GM23338 (cell line): ENCODE data around the gene MAPK12. TPM values are rescaled to one million over a fixed set of nuclear protein-coding genes. Genes with fewer than 3 reads are reported as not detected.

ENCODE experiments used
- ATAC-seq: fragments of 200-7000 bp; cut with Tn5 transposase; 3 replicates; pipeline ENCODE4 v1.9.1; 2020
- DNase-seq: peaks from one replicate; pipeline ENCODE4 v3.0.0-alpha.2; 2015; ENCODE audit warnings: low spot score
- H2AFZ ChIP-seq: fragments of 200-600 bp; sonication (generic); 2 replicates; pipeline ENCODE4 v1.8.0; 2016; ENCODE audit warnings: antibody characterized with exemption, mild to moderate bottlenecking, moderate library complexity
- H3F3A ChIP-seq: fragments of 200-600 bp; sonication (generic); replicated peaks from 2 replicates; pipeline ENCODE4 v1.8.0; 2017; ENCODE audit warnings: antibody characterized with exemption, mixed run types, low read depth
- H3K27ac ChIP-seq: fragments of 200-600 bp; sonication (generic); 2 replicates; pipeline ENCODE4 v1.6.1; 2016; ENCODE audit warnings: low read depth
- H3K27me3 ChIP-seq: fragments of 200-600 bp; sonication (generic); 2 replicates; pipeline ENCODE4 v1.8.0; 2016; ENCODE audit warnings: mild to moderate bottlenecking, mixed run types, moderate library complexity; ENCODE audit not compliant: insufficient read depth
- H3K36me3 ChIP-seq: fragments of 200-600 bp; sonication (generic); 2 replicates; pipeline ENCODE4 v1.8.0; 2016; ENCODE audit warnings: mild to moderate bottlenecking; ENCODE audit not compliant: insufficient read depth
- H3K4me1 ChIP-seq: fragments of 200-600 bp; sonication (generic); 2 replicates; pipeline ENCODE4 v1.8.0; 2016; ENCODE audit warnings: mild to moderate bottlenecking, moderate library complexity; ENCODE audit not compliant: insufficient read depth
- H3K4me2 ChIP-seq: fragments of 200-600 bp; sonication (generic); 2 replicates; pipeline ENCODE4 v1.7.1; 2017; ENCODE audit warnings: mixed run types
- H3K4me3 ChIP-seq: fragments of 200-600 bp; sonication (generic); 2 replicates; pipeline ENCODE4 v1.6.1; 2016; ENCODE audit warnings: mixed run types
- H3K79me2 ChIP-seq: fragments of 200-600 bp; sonication (generic); replicated peaks from 2 replicates; pipeline ENCODE4 v1.8.0; 2017; ENCODE audit warnings: mild to moderate bottlenecking; ENCODE audit not compliant: insufficient read depth
- H3K9me2 ChIP-seq: fragments of 200-600 bp; sonication (generic); 2 replicates; pipeline ENCODE4 v1.8.0; 2017; ENCODE audit not compliant: insufficient read depth
- H4K20me1 ChIP-seq: fragments of 200-600 bp; sonication (generic); replicated peaks from 2 replicates; pipeline ENCODE4 v1.8.0; 2017; ENCODE audit warnings: mild to moderate bottlenecking; ENCODE audit not compliant: insufficient read depth
- H3K27ac Mint-ChIP-seq: 2 replicates; pipeline ENCODE4 v1.8.0; 2020; ENCODE audit warnings: inconsistent platforms, mild to moderate bottlenecking, moderate library complexity, mixed read lengths
- H3K27me3 Mint-ChIP-seq: 3 replicates; pipeline ENCODE4 v1.8.0; 2022; ENCODE audit warnings: low read depth, mild to moderate bottlenecking, moderate library complexity, mixed read lengths, inconsistent platforms; ENCODE audit not compliant: insufficient read depth, poor library complexity
- H3K36me3 Mint-ChIP-seq: 3 replicates; pipeline ENCODE4 v1.8.0; 2021; ENCODE audit warnings: low read depth, mild to moderate bottlenecking, inconsistent platforms, moderate library complexity, mixed read lengths
- H3K4me1 Mint-ChIP-seq: 3 replicates; pipeline ENCODE4 v1.8.0; 2020; ENCODE audit warnings: mild to moderate bottlenecking, inconsistent platforms, mixed read lengths
- H3K4me3 Mint-ChIP-seq: 3 replicates; pipeline ENCODE4 v1.8.0; 2021; ENCODE audit warnings: moderate library complexity, mild to moderate bottlenecking, inconsistent platforms, mixed read lengths
- H3K9me3 Mint-ChIP-seq: 3 replicates; pipeline ENCODE4 v1.8.0; 2020; ENCODE audit warnings: moderate library complexity, mild to moderate bottlenecking, inconsistent platforms, mixed read lengths
- CREB1 ChIP-seq: fragments of 250-450 bp; sonication (Bioruptor Pico); IDR thresholded peaks from 2 replicates; pipeline ENCODE4 v1.5.0; 2020; ENCODE audit warnings: low read depth, mild to moderate bottlenecking, moderate library complexity
- ETS1 ChIP-seq: IDR thresholded peaks from 2 replicates; pipeline ENCODE4 v1.6.1; 2016; ENCODE audit warnings: antibody characterized with exemption
- EZH2phosphoT487 ChIP-seq: fragments of 200-600 bp; sonication (generic); IDR thresholded peaks from one replicate; pipeline ENCODE4 v1.8.1; 2018; ENCODE audit warnings: antibody characterized with exemption; ENCODE audit not compliant: unreplicated experiment
- JUNB ChIP-seq: IDR thresholded peaks from one replicate; pipeline ENCODE4 v1.6.1; 2016; ENCODE audit warnings: antibody characterized with exemption; ENCODE audit not compliant: unreplicated experiment
- NANOG ChIP-seq: IDR thresholded peaks from 2 replicates; pipeline ENCODE4 v1.6.1; 2016; ENCODE audit warnings: antibody characterized with exemption, borderline replicate concordance
- POLR2AphosphoS5 ChIP-seq: IDR thresholded peaks from 2 replicates; pipeline ENCODE4 v1.6.1; 2016; ENCODE audit warnings: antibody characterized with exemption, low read depth
- REST ChIP-seq: IDR thresholded peaks from one replicate; pipeline ENCODE4 v1.6.1; 2018; ENCODE audit warnings: antibody characterized with exemption; ENCODE audit not compliant: unreplicated experiment
- STAT1 ChIP-seq: IDR thresholded peaks from one replicate; pipeline ENCODE4 v1.6.1; 2016; ENCODE audit warnings: antibody characterized with exemption; ENCODE audit not compliant: unreplicated experiment
- ZNF114 ChIP-seq: fragments of 250-450 bp; sonication (Bioruptor Pico); IDR thresholded peaks from 2 replicates; pipeline ENCODE4 v1.5.0; 2020; ENCODE audit warnings: mild to moderate bottlenecking, moderate library complexity
- ZNF331 ChIP-seq: fragments of 250-450 bp; sonication (Bioruptor Pico); IDR thresholded peaks from 2 replicates; pipeline ENCODE4 v1.5.0; 2020; ENCODE audit warnings: low read depth, mild to moderate bottlenecking, moderate library complexity
- ZNF462 ChIP-seq: fragments of 250-450 bp; sonication (Bioruptor Pico); IDR thresholded peaks from 2 replicates; pipeline ENCODE4 v1.5.0; 2020; ENCODE audit warnings: mild to moderate bottlenecking, moderate library complexity
- polyA plus RNA-seq: library from polyadenylated mRNA; unstranded; fragments of >200 nt; fragmentation: Nextera tagmentation; extraction: Ambion mirVana; gene quantifications from 2 replicates; pipeline ENCODE4 v1.2.1, GENCODE V29; 2016
- total RNA-seq: library from RNA; depleted of rRNA; stranded (reverse); fragments of >200 nt; shearing (Covaris generic); gene quantifications from 2 replicates; pipeline ENCODE4 v1.2.3, GENCODE V29; 2014

Gene MAPK12
- total and polyA plus RNA-seq, 2 experiments from 2014 or later: 10.4 to 26.1 TPM

- TF ChIP-seq REST: no peak
These were observed 42.5 kb upstream of the MAPK12 start (continued) for GRCh38 chr22:50303848-50304527.

- H3K4me3 Mint-ChIP-seq: no peak overlapping the region
- TF ChIP-seq CREB1 (CRISPR knock-in tag) (no peak), JUNB (no peak), STAT1 (no peak), POLR2AphosphoS5 (no peak), ETS1 (no peak), NANOG (no peak), ZNF462 (no peak), ZNF331 (no peak), EZH2phosphoT487 (no peak), REST (no peak), ZNF114 (no peak)
These were observed 42.0 kb upstream of the MAPK12 start for GRCh38 chr22:50303515-50303847.

More at GRCh38 chr22:50303515-50303847, 42.0 kb upstream of the MAPK12 start:
- Histone ChIP-seq H3K4me2 (no peak overlapping the region), H3K4me1 (peaks cover 21% of the 10 kb centered on the region; the same call in 1 of the 2 replicates), H3K36me3 (no peaks in the 10 kb centered on the region), H3K27me3 (peaks cover 11% of the 10 kb centered on the region), H2AFZ (no peak overlapping the region), H3K9me2 (no peaks in the 10 kb centered on the region), H3F3A (0 out of 2 replicates have a peak, but pooled peaks cover 4% of the 10 kb centered on the region), H3K27ac (no peak overlapping the region), H4K20me1 (peaks cover 9% of the 10 kb centered on the region), H3K79me2 (peaks cover 5% of the 10 kb centered on the region), H3K4me3 (no peak overlapping the region)
- H3K27ac Mint-ChIP-seq: no peak overlapping the region
- no peaks in the 10 kb centered on the region for H3K36me3 Mint-ChIP-seq
- H3K4me1 Mint-ChIP-seq: peaks cover 15% of the 10 kb centered on the region
- no peak for ATAC-seq
- H3K9me3 Mint-ChIP-seq: no peaks in the 10 kb centered on the region
- H3K27me3 Mint-ChIP-seq: peaks cover 23% of the 10 kb centered on the region
- DNase-seq: no peak
